HFF-Myc (cell line): Measurements from ENCODE around the gene USP40.
"Not testable (repeated sequence)": the region's sequence is repeated elsewhere in the genome, so short reads cannot be mapped to it uniquely, and the experiment has no call there.

ENCODE experiments used
- DNase-seq: peaks from one replicate; pipeline ENCODE4 v3.0.0-alpha.2; 2011; ENCODE audit warnings: low read depth; ENCODE audit errors: extremely low read depth
- H3K4me3 ChIP-seq: replicated peaks from 2 replicates; pipeline ENCODE4 v1.5.1; 2011; ENCODE audit warnings: low read depth, mild to moderate bottlenecking, control low read depth, low read length
- CTCF ChIP-seq: IDR thresholded peaks from 2 replicates; pipeline ENCODE4 v1.5.1; 2012; ENCODE audit warnings: mild to moderate bottlenecking, low read depth, low read length, control low read depth; ENCODE audit errors: missing control alignments

The USP40 gene

DNA sequence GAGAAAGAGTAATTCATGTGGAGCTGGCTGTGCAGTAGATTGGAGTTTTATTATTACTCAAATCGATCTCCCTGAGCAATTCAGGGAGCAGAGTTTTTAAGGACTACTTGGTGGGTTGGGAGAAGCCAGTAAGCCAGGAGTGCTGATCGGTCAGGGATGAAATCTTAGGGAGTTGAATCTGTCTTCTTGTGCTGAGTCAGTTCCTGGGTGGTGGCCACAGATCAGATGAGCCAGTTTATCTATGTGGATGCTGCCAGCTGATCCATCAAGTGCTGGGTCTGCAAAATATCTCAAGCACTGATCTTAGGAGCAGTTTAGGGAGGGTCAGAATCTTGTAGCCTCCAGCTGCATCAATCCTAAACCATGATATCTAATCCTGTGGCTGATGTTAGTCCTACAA, 33.8 kb upstream of the USP40 start:
- H3K4me3 ChIP-seq: no peak overlapping the region
- DNase-seq: no peak
- TF ChIP-seq CTCF: no peak

DNA sequence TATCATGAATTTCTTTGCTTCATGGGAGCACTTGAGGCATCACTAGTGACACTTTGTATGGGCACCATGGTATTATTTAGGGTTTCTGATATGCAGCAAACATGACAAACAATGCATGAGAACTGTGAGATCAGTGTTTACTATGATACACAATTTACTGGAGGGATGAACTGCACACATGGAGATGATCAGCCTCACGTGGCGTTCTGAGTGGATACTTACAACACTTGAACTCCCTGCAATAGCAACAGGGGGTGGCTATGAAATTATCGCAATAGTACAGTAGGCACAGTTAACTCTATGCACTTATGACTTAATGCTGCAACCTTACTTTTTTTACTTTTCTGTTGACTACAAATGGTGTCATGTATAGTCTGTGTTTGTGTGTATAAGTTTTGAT, 32.4 kb upstream of the USP40 start:
- TF ChIP-seq CTCF: no peak
- DNase-seq: no peak
- H3K4me3 ChIP-seq: no peak overlapping the region

DNA sequence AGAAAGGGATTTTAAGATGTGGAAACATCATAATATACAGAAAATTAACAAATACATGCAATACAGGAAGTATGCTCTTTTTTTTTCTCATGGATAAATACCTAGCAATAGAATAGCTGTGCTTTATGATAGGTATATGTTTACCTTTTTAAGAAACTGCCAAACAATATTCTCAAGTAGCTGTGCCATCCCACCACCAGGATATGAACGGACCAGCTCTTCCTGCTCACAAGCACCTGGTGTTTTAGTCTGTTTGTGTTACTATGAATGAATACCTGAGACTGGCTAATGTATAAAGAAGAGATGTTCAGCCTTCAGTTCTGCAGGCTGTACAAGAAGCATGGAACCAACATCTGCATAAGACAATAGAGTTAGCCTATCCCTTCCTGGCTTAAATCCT, 30.9 kb upstream of the USP40 start:
- no peak overlapping the region for H3K4me3 ChIP-seq

GRCh38 chr2:233593201-233593600, 26.6 kb upstream of the USP40 start:
- no peak overlapping the region for H3K4me3 ChIP-seq
- no peak for TF ChIP-seq CTCF
- no peak for DNase-seq

More for the DNA sequence above, 30.9 kb upstream of the USP40 start:
- no peak for DNase-seq
- TF ChIP-seq CTCF: no peak

GRCh38 chr2:233592706-233593105, 26.1 kb upstream of the USP40 start:
- not testable (repeated sequence) for DNase-seq

GRCh38 chr2:233588400-233588799, 21.8 kb upstream of the USP40 start:
- TF ChIP-seq CTCF: no peak
- DNase-seq: no peak
- no peak overlapping the region for H3K4me3 ChIP-seq

More at GRCh38 chr2:233592706-233593105, 26.1 kb upstream of the USP40 start:
- not testable (repeated sequence) for H3K4me3 ChIP-seq

DNA sequence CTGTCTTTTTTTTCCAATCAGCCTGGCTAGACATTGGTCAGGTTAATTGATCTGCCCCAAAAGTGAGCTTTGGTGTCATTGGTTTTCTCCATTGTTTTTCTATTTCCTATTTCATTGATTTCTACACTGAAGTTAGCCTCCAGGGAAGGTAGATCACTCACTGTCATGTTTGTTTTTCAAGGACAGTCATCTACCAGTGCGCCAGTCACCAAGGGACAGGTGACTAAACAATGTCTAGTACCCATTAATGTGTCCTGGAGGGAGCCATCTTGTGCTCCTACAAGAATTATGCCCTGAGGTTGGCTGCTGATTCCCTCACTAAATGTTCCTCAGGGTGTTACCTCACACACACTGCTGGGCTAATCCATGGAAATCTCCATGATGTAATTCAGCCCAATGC, 17.6 kb upstream of the USP40 start:
- no peak overlapping the region for H3K4me3 ChIP-seq
- DNase-seq: no peak
- no peak for TF ChIP-seq CTCF

- H3K4me3 ChIP-seq, DNase-seq: not testable (repeated sequence)
Measured at GRCh38 chr2:233583217-233583965, 16.8 kb upstream of the USP40 start.

DNA sequence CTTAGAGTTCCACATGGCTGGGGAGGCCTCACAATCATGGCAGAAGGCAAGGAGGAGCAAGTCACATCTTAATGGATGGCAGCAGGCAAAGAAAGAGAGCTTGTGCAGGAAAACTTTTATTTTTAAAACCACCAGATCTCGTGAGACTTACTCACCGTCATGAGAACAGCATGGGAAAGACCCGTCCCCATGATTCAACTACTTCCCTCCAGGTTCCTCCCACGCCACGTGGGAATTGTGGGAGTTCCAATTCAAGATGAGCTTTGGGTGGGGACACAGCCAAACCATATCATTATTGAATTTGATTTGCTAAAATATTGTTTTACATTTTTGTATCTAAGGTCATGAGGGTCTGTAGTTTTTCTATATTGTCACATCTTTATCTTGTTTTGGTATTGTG, 10.8 kb upstream of the USP40 start:
- H3K4me3 ChIP-seq, DNase-seq: not testable (repeated sequence)
